ENCODE results near the gene USP13.

GRCh38 chr3:179666030-179666429 is 13.2 kb downstream of the USP13 start:
- TF ChIP-seq CTCF (IDR thresholded peaks at IDR 0.05) (no peak), POLR2A (IDR thresholded peaks at IDR 0.05) (no peak)
